ES-I3 (cell line): ENCODE data around the gene CHN1.

Experiments used
- H3K36me3 ChIP-seq: 2 replicates; pipeline ENCODE4 v1.6.1; 2013; ENCODE audit warnings: mild to moderate bottlenecking, low read length, control low read depth, moderate library complexity; ENCODE audit not compliant: insufficient read depth
- H3K4me1 ChIP-seq: 2 replicates; pipeline ENCODE4 v1.6.1; 2013; ENCODE audit warnings: mild to moderate bottlenecking, control low read depth, low read length; ENCODE audit not compliant: insufficient read depth
- H3K9ac ChIP-seq: 2 replicates; pipeline ENCODE4 v1.6.1; 2013; ENCODE audit warnings: low read depth, mild to moderate bottlenecking, low read length, moderate library complexity
- H3K9me3 ChIP-seq: 2 replicates; pipeline ENCODE4 v1.6.1; 2013; ENCODE audit warnings: mild to moderate bottlenecking, low read length, moderate library complexity; ENCODE audit not compliant: control insufficient read depth, insufficient read depth

Gene CHN1

DNA sequence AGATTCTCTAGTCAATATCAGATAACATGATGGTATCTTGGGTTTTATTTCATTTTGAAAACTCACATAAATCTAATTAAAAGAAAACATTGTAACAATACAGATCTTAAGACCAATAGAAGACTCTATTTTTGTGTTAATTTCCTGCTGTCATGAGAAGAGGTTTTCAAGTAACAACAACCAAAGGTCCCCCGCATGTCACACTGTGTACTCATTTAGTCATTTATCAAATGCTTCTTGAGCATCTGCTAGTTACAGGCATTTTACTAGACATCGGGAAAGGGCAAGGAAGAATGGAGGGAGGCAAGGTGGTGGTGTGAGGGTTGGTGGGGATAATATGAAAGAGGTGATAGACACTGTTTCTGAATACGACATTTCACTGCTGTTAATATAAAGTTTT lies 163.2 kb downstream of the CHN1 start:
- H3K36me3 ChIP-seq, result no peaks in the 10 kb centered on the region
- H3K9ac ChIP-seq, result no peak overlapping the region
- no peaks in the 10 kb centered on the region for H3K9me3 ChIP-seq
- peaks cover 15% of the 10 kb centered on the region for H3K4me1 ChIP-seq

- Histone ChIP-seq H3K36me3 (no peaks in the 10 kb centered on the region), H3K9me3 (no peaks in the 10 kb centered on the region), H3K4me1 (peaks cover 21% of the 10 kb centered on the region), H3K9ac (no peak overlapping the region)
Observed at GRCh38 chr2:174841350-174841749, 163.8 kb downstream of the CHN1 start.

DNA sequence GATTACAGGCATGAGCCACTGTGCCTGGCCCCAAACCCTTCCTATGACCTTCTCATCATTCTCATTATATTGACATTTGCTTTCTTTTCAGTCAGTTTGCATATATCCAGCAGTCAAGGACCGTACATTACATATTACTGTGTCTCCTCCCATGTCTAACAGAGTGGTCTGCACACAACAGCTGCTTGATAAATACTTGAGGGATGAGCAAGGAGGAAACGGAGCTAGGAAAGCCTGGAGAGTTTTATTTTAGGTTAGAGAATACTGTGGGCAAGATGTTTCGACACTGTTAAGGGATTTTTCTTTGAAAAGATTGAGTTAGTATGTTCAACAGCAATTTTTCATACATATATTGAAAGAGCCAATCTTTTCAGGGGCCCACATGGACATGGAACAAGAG lies 164.7 kb downstream of the CHN1 start:
- no peaks in the 10 kb centered on the region for H3K9me3 ChIP-seq
- peaks cover 20% of the 10 kb centered on the region for H3K4me1 ChIP-seq
- H3K9ac ChIP-seq, result no peak overlapping the region

DNA sequence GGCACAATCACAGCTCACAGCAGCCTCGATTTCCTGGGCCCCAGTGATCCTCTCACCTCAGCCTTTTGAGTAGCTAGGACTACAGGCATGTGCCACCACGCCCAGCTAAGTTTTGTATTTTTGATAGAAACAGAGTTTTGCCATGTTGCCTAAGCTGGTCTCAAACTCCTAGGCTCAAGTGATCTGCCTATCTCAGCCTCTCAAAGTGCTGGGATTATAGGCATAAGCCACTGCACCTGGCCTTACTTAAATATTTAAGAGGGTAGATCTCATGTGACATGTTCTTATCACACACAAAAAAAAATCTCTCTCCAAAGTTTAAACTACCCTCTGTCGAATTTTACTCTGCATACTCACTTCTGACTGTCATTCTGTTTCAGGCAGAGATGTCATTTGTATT lies 165.5 kb downstream of the CHN1 start:
- no peaks in the 10 kb centered on the region for H3K9me3 ChIP-seq
- H3K9ac ChIP-seq, result no peak overlapping the region
- no peaks in the 10 kb centered on the region for H3K36me3 ChIP-seq
- H3K4me1 ChIP-seq, result peaks cover 20% of the 10 kb centered on the region

More for the DNA sequence above, 164.7 kb downstream of the CHN1 start:
- H3K36me3 ChIP-seq, result no peaks in the 10 kb centered on the region

DNA sequence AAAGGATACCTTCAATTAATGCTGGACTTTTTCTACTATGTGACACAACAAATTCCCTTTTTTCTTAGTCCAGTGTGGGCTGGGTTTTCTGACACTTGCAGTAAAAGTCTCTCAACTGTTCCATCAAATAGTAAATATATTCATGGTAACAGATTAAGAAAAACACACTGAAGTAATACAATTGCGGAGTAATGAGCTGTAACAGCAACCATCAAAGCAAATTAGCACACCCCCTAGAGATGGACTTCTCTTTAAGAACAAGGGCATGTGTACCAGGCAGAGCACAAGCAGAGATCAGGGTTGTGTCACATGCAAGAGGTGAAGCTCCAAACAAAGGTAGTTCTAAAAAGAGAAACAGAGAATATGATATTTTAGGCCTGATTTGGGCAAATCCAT lies 168.2 kb downstream of the CHN1 start:
- Histone ChIP-seq H3K36me3 (no peaks in the 10 kb centered on the region), H3K9me3 (no peaks in the 10 kb centered on the region), H3K9ac (no peak overlapping the region), H3K4me1 (peaks cover 18% of the 10 kb centered on the region)

GRCh38 chr2:174836377-174836994 lies 168.7 kb downstream of the CHN1 start:
- Histone ChIP-seq H3K36me3 (no peaks in the 10 kb centered on the region), H3K9ac (no peak overlapping the region), H3K4me1 (peaks cover 14% of the 10 kb centered on the region), H3K9me3 (no peaks in the 10 kb centered on the region)

- no peaks in the 10 kb centered on the region for H3K36me3 ChIP-seq
- no peaks in the 10 kb centered on the region for H3K9me3 ChIP-seq
- peaks cover 14% of the 10 kb centered on the region for H3K4me1 ChIP-seq
- no peak overlapping the region for H3K9ac ChIP-seq
Observed at GRCh38 chr2:174835797-174836255, 169.4 kb downstream of the CHN1 start.

- Histone ChIP-seq H3K9me3 (no peaks in the 10 kb centered on the region), H3K4me1 (peaks cover 20% of the 10 kb centered on the region), H3K9ac (no peak overlapping the region), H3K36me3 (no peaks in the 10 kb centered on the region)
Observed at GRCh38 chr2:174833737-174834136, 171.4 kb downstream of the CHN1 start.

GRCh38 chr2:174830561-174830960 lies 174.6 kb downstream of the CHN1 start:
- no peak overlapping the region for H3K9ac ChIP-seq
- H3K4me1 ChIP-seq, result peaks cover 37% of the 10 kb centered on the region
- no peaks in the 10 kb centered on the region for H3K36me3 ChIP-seq
- H3K9me3 ChIP-seq, result no peaks in the 10 kb centered on the region

DNA sequence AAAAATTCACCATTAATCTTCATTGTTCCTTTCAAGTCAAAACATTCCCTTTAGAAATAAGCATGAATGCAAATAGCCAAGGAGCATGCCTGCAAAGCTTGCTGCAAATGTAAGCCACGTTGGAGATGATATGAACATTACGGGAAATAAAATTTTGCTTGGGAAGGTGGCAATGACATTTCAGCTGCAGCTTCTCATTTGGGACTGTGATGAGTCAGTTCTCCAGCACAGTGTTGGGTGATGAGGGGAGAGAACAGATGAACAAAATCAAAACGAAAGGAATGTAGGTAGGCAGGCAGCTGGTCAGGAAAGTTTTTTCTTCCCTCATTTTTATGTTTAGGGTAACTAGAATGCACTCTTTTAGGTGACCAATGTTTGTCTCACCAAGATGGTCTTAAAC lies 175.6 kb downstream of the CHN1 start:
- no peak overlapping the region for H3K9ac ChIP-seq
- no peaks in the 10 kb centered on the region for H3K36me3 ChIP-seq
- H3K4me1 ChIP-seq, result peaks cover 39% of the 10 kb centered on the region
- H3K9me3 ChIP-seq, result no peaks in the 10 kb centered on the region

DNA sequence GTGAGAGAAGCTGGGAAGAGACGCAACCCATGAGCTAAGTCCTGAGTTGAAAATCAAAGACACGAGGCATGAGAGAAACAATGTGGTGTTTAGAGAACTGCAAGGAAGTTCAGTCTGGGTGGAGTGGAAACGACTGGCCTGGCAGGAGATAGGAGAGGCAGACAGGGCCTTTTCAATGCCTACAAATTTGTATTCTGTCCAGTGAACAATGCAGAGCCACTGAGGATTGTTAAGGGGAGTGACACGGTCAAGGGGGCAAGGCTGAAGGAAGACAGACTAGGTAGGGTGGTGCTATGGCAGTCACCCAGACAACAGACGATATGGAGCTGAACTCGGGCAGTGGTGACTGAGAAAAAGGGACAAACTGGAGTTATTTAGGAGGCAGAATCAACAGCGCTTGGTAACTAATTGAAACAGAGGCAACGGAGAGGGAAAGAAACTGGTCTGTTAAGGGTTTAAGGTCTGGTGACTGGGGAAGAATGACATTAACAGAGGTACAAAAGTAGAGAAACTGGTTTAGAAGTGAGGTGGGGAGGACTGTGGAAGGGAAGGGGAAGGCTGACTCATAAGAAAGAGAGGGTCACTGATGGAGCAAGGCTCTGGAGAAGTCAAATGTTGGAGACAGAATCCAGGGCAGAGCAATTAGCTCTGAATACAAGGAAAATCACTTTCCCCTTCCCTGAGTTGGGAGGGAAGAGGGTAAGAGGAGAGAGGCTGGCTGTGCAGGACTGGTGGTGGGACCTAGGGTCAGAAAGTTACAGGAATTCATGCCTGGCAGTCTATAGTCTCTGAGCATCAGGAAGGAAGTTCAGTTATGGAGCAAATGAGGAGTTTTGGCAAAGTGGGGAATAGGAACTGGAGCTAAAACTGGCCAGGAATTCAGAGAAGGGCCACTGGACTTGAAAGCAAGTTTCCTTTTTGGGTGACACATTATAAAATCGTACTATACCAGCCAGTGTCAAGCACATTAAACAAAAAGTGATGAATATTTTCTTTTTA lies 177.5 kb downstream of the CHN1 start:
- no peaks in the 10 kb centered on the region for H3K36me3 ChIP-seq
- no peaks in the 10 kb centered on the region for H3K9me3 ChIP-seq
- peaks cover 44% of the 10 kb centered on the region for H3K4me1 ChIP-seq
- no peak overlapping the region for H3K9ac ChIP-seq

DNA sequence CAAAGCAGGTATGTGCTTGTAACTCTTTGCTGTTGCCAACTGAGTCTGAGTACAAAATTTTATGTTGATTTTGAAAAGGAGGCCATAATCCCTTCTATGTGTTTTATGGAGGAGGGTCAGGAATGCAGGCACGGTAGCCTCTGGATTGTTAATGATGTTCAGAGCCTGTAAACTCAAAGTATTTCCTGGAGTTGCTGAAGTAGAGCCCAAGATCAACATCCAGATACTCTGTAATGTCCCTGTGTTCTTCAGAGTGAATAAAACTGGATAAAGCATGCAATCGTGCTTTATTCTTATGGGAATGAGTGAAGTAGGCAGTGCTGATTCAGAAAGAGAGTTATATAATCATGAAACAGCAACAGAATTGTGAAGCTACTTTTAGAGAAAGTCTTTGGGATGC lies 179.1 kb downstream of the CHN1 start:
- H3K9ac ChIP-seq, result no peak overlapping the region
- peaks cover 44% of the 10 kb centered on the region for H3K4me1 ChIP-seq
- no peaks in the 10 kb centered on the region for H3K36me3 ChIP-seq
- H3K9me3 ChIP-seq, result no peaks in the 10 kb centered on the region

DNA sequence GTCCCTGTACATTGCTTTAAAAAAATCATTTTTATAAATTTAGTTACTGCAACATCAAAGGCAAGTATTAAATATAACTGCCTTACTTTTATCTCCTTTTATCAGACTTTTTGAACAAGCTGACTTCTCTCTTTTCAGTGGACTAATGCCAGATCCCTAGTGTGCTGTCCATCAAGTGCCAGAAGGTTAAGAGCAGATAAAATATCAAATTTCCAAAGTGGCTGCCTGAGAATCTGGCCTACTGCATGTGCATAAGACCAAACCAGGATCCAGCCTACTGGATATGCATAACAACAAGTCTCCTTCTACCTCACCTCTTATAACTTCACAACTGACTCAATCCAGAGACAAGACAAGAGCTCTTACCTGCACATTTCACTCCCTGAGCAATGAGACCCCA lies 181.1 kb downstream of the CHN1 start:
- no peaks in the 10 kb centered on the region for H3K9me3 ChIP-seq
- H3K36me3 ChIP-seq, result no peaks in the 10 kb centered on the region
- H3K9ac ChIP-seq, result no peak overlapping the region
- H3K4me1 ChIP-seq, result peaks cover 38% of the 10 kb centered on the region

GRCh38 chr2:174821628-174822027 lies 183.6 kb downstream of the CHN1 start:
- Histone ChIP-seq H3K36me3 (no peaks in the 10 kb centered on the region), H3K9me3 (no peaks in the 10 kb centered on the region), H3K9ac (no peak overlapping the region), H3K4me1 (peaks cover 18% of the 10 kb centered on the region)

DNA sequence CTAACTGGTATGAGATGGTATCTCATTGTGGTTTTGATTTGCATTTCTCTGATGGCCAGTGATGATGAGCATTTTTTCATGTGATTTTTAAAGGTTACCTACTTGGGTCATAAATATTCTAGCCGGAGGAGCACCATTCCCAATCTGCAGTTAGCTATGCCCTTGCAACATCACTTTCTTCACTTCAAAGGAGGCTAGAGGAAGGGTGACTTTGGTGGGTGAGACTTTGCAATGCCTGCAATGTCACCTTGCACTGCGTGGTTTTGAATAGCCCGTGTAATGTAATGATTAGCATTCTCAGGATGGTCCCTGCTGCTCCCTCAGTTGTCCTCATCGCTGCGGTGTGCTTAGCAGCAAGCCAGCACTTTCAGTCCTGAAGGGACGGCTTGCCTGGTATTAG lies 184.8 kb downstream of the CHN1 start:
- Histone ChIP-seq H3K4me1 (peaks cover 5% of the 10 kb centered on the region), H3K9me3 (no peaks in the 10 kb centered on the region), H3K9ac (no peak overlapping the region), H3K36me3 (no peaks in the 10 kb centered on the region)
